ENCODE measurements around the gene ACE.

ACE gene

GRCh38 chr17:63483038-63483437 lies 6.2 kb downstream of the ACE start:
- TF ChIP-seq, protein P1, sequence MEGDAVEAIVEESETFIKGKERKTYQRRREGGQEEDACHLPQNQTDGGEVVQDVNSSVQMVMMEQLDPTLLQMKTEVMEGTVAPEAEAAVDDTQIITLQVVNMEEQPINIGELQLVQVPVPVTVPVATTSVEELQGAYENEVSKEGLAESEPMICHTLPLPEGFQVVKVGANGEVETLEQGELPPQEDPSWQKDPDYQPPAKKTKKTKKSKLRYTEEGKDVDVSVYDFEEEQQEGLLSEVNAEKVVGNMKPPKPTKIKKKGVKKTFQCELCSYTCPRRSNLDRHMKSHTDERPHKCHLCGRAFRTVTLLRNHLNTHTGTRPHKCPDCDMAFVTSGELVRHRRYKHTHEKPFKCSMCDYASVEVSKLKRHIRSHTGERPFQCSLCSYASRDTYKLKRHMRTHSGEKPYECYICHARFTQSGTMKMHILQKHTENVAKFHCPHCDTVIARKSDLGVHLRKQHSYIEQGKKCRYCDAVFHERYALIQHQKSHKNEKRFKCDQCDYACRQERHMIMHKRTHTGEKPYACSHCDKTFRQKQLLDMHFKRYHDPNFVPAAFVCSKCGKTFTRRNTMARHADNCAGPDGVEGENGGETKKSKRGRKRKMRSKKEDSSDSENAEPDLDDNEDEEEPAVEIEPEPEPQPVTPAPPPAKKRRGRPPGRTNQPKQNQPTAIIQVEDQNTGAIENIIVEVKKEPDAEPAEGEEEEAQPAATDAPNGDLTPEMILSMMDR (IDR thresholded peaks at IDR 0.05; ENCODE audit: unreplicated experiment in 3 of 3) = no peak
- H3K36me3 Mint-ChIP-seq (ENCODE audit: low read depth) = no peaks in the 10 kb centered on the region
- no peaks in the 10 kb centered on the region for H3K9me3 Mint-ChIP-seq
- H3K4me3 Mint-ChIP-seq = no peak overlapping the region
- H3K27me3 Mint-ChIP-seq (ENCODE audit: low read depth) = peaks cover 52% of the 10 kb centered on the region
- no peak overlapping the region for H3K27ac Mint-ChIP-seq
- H3K4me1 Mint-ChIP-seq = no peaks in the 10 kb centered on the region

- TF ChIP-seq, protein P1 (IDR thresholded peaks at IDR 0.05; ENCODE audit: unreplicated experiment in 3 of 3) = no peak
- peaks cover 46% of the 10 kb centered on the region for H3K27me3 Mint-ChIP-seq (ENCODE audit: low read depth)
- no peaks in the 10 kb centered on the region for H3K9me3 Mint-ChIP-seq
- no peaks in the 10 kb centered on the region for H3K36me3 Mint-ChIP-seq (ENCODE audit: low read depth)
- H3K27ac Mint-ChIP-seq = no peak overlapping the region
- H3K4me1 Mint-ChIP-seq = no peaks in the 10 kb centered on the region
- no peak overlapping the region for H3K4me3 Mint-ChIP-seq
These were observed 7.1 kb downstream of the ACE start for GRCh38 chr17:63483655-63484575.

- TF ChIP-seq, protein P1 (IDR thresholded peaks at IDR 0.05; ENCODE audit: unreplicated experiment in 3 of 3) = no peak
These were observed 9.6 kb downstream of the ACE start for GRCh38 chr17:63486317-63487013.

DNA sequence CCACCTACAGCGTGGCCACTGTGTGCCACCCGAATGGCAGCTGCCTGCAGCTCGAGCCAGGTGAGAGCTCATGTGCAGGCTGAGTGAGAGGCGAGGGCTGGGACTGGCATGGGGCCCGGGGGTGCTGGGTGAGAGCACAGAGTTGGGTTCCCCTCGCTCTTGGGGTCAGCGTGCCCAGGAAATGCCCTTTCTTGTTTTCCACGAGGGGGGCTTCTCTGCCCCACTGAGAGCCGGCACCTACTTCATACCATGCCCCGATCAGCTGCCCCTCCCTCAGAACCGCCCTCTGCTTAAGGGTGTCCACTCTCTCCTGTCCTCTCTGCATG lies 10.1 kb downstream of the ACE start:
- Mint-ChIP-seq H3K27ac (no peak overlapping the region), H3K9me3 (no peaks in the 10 kb centered on the region), H3K4me3 (no peak overlapping the region), H3K36me3 (ENCODE audit: low read depth) (no peaks in the 10 kb centered on the region), H3K27me3 (ENCODE audit: low read depth) (peaks cover 36% of the 10 kb centered on the region), H3K4me1 (no peaks in the 10 kb centered on the region)
- TF ChIP-seq, protein P1 (IDR thresholded peaks at IDR 0.05; ENCODE audit: unreplicated experiment in 3 of 3) = no peak

More at GRCh38 chr17:63486317-63487013, 9.6 kb downstream of the ACE start:
- Mint-ChIP-seq H3K9me3 (no peaks in the 10 kb centered on the region), H3K4me3 (no peak overlapping the region), H3K4me1 (no peaks in the 10 kb centered on the region), H3K36me3 (ENCODE audit: low read depth) (no peaks in the 10 kb centered on the region), H3K27me3 (ENCODE audit: low read depth) (peaks cover 36% of the 10 kb centered on the region), H3K27ac (no peak overlapping the region)

- Mint-ChIP-seq H3K9me3 (no peaks in the 10 kb centered on the region), H3K4me3 (no peak overlapping the region), H3K4me1 (no peaks in the 10 kb centered on the region), H3K27me3 (ENCODE audit: low read depth) (peaks cover 29% of the 10 kb centered on the region), H3K36me3 (ENCODE audit: low read depth) (no peaks in the 10 kb centered on the region), H3K27ac (no peak overlapping the region)
- TF ChIP-seq, protein P1 (IDR thresholded peaks at IDR 0.05; ENCODE audit: unreplicated experiment in 3 of 3) = no peak
These were observed 12.0 kb downstream of the ACE start for GRCh38 chr17:63488851-63489250.
